Adrenal gland (tissue), 12 donors: Measurements from ENCODE around the gene PCDHGB7. TPM values are rescaled to one million over a fixed set of nuclear protein-coding genes. Genes with fewer than 3 reads are reported as not detected.

ENCODE experiments used
- DNase-seq, 7 donors: peaks; one replicate each; pipeline ENCODE4 v3.0.0-alpha.2; 2019 to 2020
- H3K27ac ChIP-seq, 5 donors: fragments of 200-600 bp; sonication (generic) in 4 of 5; 1 replicate in 3 of 5; 2 replicates in 2 of 5; pipeline versions ENCODE4 v1.5.1 to v1.8.0; 2016 to 2020; ENCODE audit warnings: mild to moderate bottlenecking in 1 of 5
- H3K27me3 ChIP-seq: fragments of 200-600 bp; 2 replicates; pipeline ENCODE4 v1.8.0; 2021
- H3K36me3 ChIP-seq, 2 donors: fragments of 200-600 bp; replicated peaks in 1 of 2; 1 replicate in 1 of 2; 2 replicates in 1 of 2; pipeline versions ENCODE4 v1.5.1 to v1.8.0; 2018 to 2022
- H3K4me1 ChIP-seq, 2 donors: fragments of 200-600 bp; replicated peaks in 1 of 2; 1 replicate in 1 of 2; 2 replicates in 1 of 2; pipeline versions ENCODE4 v1.5.1 to v1.8.0; 2018 to 2021
- H3K4me3 ChIP-seq, 4 donors: fragments of 200-600 bp; sonication (generic) in 3 of 4; one replicate each; pipeline ENCODE4 v1.5.1; 2016 to 2018
- H3K9me3 ChIP-seq, 3 donors: fragments of 200-600 bp; sonication (generic) in 1 of 3; replicated peaks in 1 of 3; 1 replicate in 2 of 3; 2 replicates in 1 of 3; pipeline versions ENCODE4 v1.5.1 to v1.8.0; 2016 to 2021
- CTCF ChIP-seq, 6 experiments: fragments of 450-650 bp in 4 of 6; fragments of 200-600 bp in 2 of 6; sonication (generic) in 1 of 6; IDR thresholded peaks; 1 replicate in 5 of 6; 2 replicates in 1 of 6; pipeline versions ENCODE4 v1.5.1 to v1.8.0; 2016 to 2021; ENCODE audit warnings: antibody characterized with exemption in 6 of 6, mild to moderate bottlenecking in 2 of 6, moderate library complexity in 1 of 6
- POLR2A ChIP-seq, 2 donors: fragments of 450-650 bp; IDR thresholded peaks; one replicate each; pipeline ENCODE4 v1.6.1; 2017; ENCODE audit warnings: antibody characterized with exemption in 2 of 2, mild to moderate bottlenecking in 2 of 2, moderate library complexity in 1 of 2
- WGBS, 4 donors: extraction: QIAGEN DNeasy Blood & Tissue Kit in 2 of 4; methylation state at CpG; one replicate each; pipeline versions ENCODE4 v1.1.5 to v1.1.7; 2013 to 2017; 5-methylcytosine and 5-hydroxymethylcytosine counted together
- intact Hi-C, 2 donors: fragments of 100-400 bp; cut with DNase I; formaldehyde crosslinking; loops; one replicate each; pipeline versions ENCODE4 v1.14.1 to v1.15.0; 2022 to 2023
- polyA plus RNA-seq, 3 donors: library from polyadenylated mRNA; stranded (reverse); fragments of 200-250 nt in 2 of 3; fragments of 350-450 nt in 1 of 3; fragmentation: Illumina TruSeq in 1 of 3; extraction: RNeasy Lipid Tissue Mini Kit (QIAGEN cat#74804) in 1 of 3; gene quantifications; one replicate each; pipeline ENCODE4 v1.2.3, GENCODE V29; 2013 to 2014
- total RNA-seq, 9 donors: library from RNA; depleted of rRNA in 4 of 9; stranded (reverse); fragments of >200 nt in 4 of 9; fragments of 120-200 nt in 1 of 9; fragmentation: NEBNext Ultra II Directional in 1 of 9; extraction: Animal tissue kit (Norgen Biotek cat#: 25700) in 1 of 9; gene quantifications; one replicate each; pipeline versions ENCODE4 v1.1.0 to v1.2.4, GENCODE V29; 2013 to 2023
- donor health status: healthy with polysubstance abuse.
- donor health status: Bipolar disorder and iron deficiency.
- donor health status: DM: yes; HTN: yes; CAD: no.
- donor health status: DM: no; HTN: no; CAD: no.
- donor health status: DM: no; HTN: no; CAD: no.
- donor health status: DM: yes; HTN: yes; CAD: no.

Gene PCDHGB7
- total and polyA plus RNA-seq, 12 donors, result 0.88 to 28.1 (median 15.9) TPM

DNA sequence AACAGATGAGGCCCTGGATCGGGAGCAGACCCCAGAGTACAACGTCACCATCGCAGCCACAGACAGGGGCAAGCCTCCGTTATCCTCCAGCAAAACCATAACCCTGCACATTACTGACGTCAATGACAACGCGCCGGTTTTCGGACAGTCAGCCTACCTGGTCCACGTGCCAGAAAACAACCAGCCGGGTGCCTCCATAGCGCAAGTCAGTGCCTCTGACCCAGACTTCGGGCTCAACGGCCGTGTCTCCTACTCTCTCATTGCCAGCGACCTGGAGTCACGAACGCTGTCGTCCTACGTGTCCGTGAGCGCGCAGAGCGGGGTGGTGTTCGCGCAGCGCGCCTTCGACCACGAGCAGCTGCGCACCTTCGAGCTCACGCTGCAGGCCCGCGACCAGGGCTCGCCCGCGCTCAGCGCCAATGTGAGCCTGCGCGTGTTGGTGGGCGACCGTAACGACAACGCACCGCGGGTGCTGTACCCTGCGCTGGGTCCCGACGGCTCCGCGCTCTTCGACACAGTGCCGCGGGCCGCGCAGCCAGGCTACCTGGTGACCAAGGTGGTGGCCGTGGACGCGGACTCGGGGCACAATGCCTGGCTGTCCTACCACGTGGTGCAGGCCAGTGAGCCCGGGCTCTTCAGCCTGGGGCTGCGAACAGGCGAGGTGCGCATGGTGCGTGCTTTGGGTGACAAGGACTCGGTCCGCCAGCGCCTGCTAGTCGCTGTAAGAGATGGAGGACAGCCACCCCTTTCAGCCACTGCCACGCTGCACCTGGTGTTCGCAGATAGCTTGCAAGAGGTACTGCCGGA lies 1.8 kb downstream of the PCDHGB7 start:
- WGBS, 4 donors, result 24 to 44% (median 28%) methylated on average over 38 to 74 of the region's 74 CpGs
- intact Hi-C loops, result loop anchor here (10.0 kb wide), 4 partner anchors 104 to 194 kb away; partner anchors contain the start of gene PCDHB14 (in 1 of the 2)
- H3K9me3 ChIP-seq, result peaks cover 0 to 75% (median 17%) of the 10 kb centered on the region in 3 donors

GRCh38 chr5:141420855-141421488 lies 3.5 kb downstream of the PCDHGB7 start, which contains the start of gene PCDHGA11:
Gene PCDHGA11, plus strand, starts transcription at chr5:141421051. Its CDS starts 177 bp downstream, at chr5:141421228.
- peak within 1 kb of the TSS in 1 of 4 donors; percentile 40 for H3K4me3 ChIP-seq
- peaks cover 0 to 86% (median 26%) of the 10 kb centered on the region in 3 donors for H3K9me3 ChIP-seq
- H3K27ac ChIP-seq, result no peak within 1 kb of the TSS
- H3K4me1 ChIP-seq, result no peaks in the 10 kb centered on the region
- no peak for TF ChIP-seq POLR2A (IDR thresholded peaks at IDR 0.05)
- peak in 5 of 6 experiments; percentile 15 to 41 (median 37) for TF ChIP-seq CTCF (IDR thresholded peaks at IDR 0.05)
- H3K36me3 ChIP-seq, result no peaks in the 10 kb centered on the region
- 8 to 13% (median 10%) methylated on average over 30 to 42 of the region's 42 CpGs for WGBS, 4 donors
- intact Hi-C loops, result loop anchor here in 1 of 2 donors (10.0 kb wide), 1 partner anchor 104 kb away; no protein-coding TSS in a partner anchor
- peak in 1 of 7 donors; percentile 31 for DNase-seq
- no peaks in the 10 kb centered on the region for H3K27me3 ChIP-seq

More for the DNA sequence above, 1.8 kb downstream of the PCDHGB7 start:
- H3K36me3 ChIP-seq, result no peaks in the 10 kb centered on the region
- peak overlapping the region in 1 of 4 donors; percentile 4 for H3K4me3 ChIP-seq
- H3K27ac ChIP-seq, result no peak overlapping the region
- H3K4me1 ChIP-seq, result no peaks in the 10 kb centered on the region
- TF ChIP-seq CTCF (IDR thresholded peaks at IDR 0.05), result no peak
- H3K27me3 ChIP-seq, result no peaks in the 10 kb centered on the region
- DNase-seq, result no peak

DNA sequence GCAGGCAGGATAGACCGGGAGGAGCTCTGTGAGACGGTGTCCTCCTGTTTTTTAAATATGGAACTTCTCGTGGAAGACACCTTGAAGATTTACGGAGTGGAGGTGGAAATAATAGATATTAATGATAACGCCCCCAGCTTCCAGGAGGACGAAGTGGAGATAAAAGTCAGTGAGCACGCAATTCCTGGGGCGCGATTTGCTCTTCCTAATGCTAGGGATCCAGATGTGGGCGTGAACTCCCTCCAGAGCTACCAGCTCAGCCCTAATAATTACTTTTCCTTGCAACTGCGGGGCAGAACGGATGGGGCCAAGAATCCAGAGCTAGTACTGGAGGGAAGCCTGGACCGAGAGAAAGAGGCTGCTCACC lies 4.0 kb downstream of the PCDHGB7 start:
- H3K36me3 ChIP-seq, result no peaks in the 10 kb centered on the region
- H3K9me3 ChIP-seq, result peaks cover 0 to 86% (median 26%) of the 10 kb centered on the region in 3 donors
- no peak overlapping the region for H3K27ac ChIP-seq
- no peaks in the 10 kb centered on the region for H3K27me3 ChIP-seq
- no peaks in the 10 kb centered on the region for H3K4me1 ChIP-seq
- intact Hi-C loops, result loop anchor here in 1 of 2 donors (10.0 kb wide), 1 partner anchor 103 kb away; no protein-coding TSS in a partner anchor
- peak overlapping the region in 1 of 4 donors; percentile 40 for H3K4me3 ChIP-seq
- 7 to 8% (median 7%) methylated on average over 10 to 13 of the region's 13 CpGs for WGBS, 4 donors
- no peak for DNase-seq
- TF ChIP-seq POLR2A (IDR thresholded peaks at IDR 0.05), result no peak
- TF ChIP-seq CTCF (IDR thresholded peaks at IDR 0.05), result no peak

DNA sequence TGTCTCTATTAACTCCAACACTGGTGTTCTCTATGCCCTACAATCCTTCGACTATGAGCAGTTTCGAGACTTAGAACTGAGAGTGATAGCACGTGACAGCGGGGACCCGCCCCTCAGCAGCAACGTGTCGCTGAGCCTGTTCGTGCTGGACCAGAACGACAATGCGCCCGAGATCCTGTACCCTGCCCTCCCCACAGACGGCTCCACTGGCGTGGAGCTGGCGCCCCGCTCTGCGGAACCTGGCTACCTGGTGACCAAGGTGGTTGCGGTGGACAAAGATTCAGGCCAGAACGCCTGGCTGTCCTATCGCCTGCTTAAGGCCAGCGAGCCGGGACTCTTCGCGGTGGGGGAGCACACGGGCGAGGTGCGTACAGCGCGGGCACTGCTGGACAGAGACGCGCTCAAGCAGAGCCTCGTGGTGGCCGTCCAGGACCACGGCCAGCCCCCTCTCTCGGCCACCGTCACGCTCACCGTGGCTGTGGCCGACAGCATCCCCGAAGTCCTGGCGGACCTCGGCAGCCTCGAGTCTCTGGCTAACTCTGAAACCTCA lies 5.3 kb downstream of the PCDHGB7 start:
- intact Hi-C loops, result loop anchor here in 1 of 2 donors (10.0 kb wide), 1 partner anchor 102 kb away; no protein-coding TSS in a partner anchor
- Histone ChIP-seq H3K9me3 (peaks cover 0 to 96% (median 26%) of the 10 kb centered on the region in 3 donors), H3K36me3 (no peaks in the 10 kb centered on the region), H3K27ac (no peak overlapping the region), H3K4me1 (no peaks in the 10 kb centered on the region), H3K27me3 (no peaks in the 10 kb centered on the region), H3K4me3 (no peak overlapping the region)
- DNase-seq, result no peak
- no peak for TF ChIP-seq POLR2A (IDR thresholded peaks at IDR 0.05)
- no peak for TF ChIP-seq CTCF (IDR thresholded peaks at IDR 0.05)
- WGBS, 4 donors, result 17 to 28% (median 20%) methylated on average over 1 to 42 of the region's 42 CpGs
